HG02642 (cell line): ENCODE results near the gene LTBP2.

Experiments used
- ATAC-seq: cut with Tn5 transposase; IDR thresholded peaks from one replicate; pipeline ENCODE4 v1.9.1; 2021; ENCODE audit warnings: mild to moderate bottlenecking; ENCODE audit not compliant: unreplicated experiment, poor library complexity

The LTBP2 gene

GRCh38 chr14:74611650-74612349 lies at the start of gene LTBP2:
Gene LTBP2, minus strand, starts transcription at chr14:74612237. Its CDS starts 293 bp downstream, at chr14:74611944.
- ATAC-seq: peak; percentile 11

GRCh38 chr14:74660863-74661262 lies 48.8 kb upstream of the LTBP2 start:
- no peak for ATAC-seq

- no peak for ATAC-seq
Observed at GRCh38 chr14:74660167-74660566, 48.1 kb upstream of the LTBP2 start.

GRCh38 chr14:74658535-74659131 lies 46.6 kb upstream of the LTBP2 start:
- ATAC-seq: no peak

- no peak for ATAC-seq
Observed at GRCh38 chr14:74656964-74657363, 44.9 kb upstream of the LTBP2 start.

- no peak for ATAC-seq
Observed at GRCh38 chr14:74655599-74656395, 43.8 kb upstream of the LTBP2 start.

GRCh38 chr14:74654931-74655330 lies 42.9 kb upstream of the LTBP2 start:
- no peak for ATAC-seq

GRCh38 chr14:74653386-74654138 lies 41.5 kb upstream of the LTBP2 start:
- ATAC-seq: no peak

GRCh38 chr14:74652541-74652940 lies 40.5 kb upstream of the LTBP2 start:
- ATAC-seq: no peak

GRCh38 chr14:74650927-74651686 lies 39.1 kb upstream of the LTBP2 start:
- no peak for ATAC-seq

GRCh38 chr14:74649673-74650072 lies 37.6 kb upstream of the LTBP2 start:
- ATAC-seq: no peak

GRCh38 chr14:74649167-74649566 lies 37.1 kb upstream of the LTBP2 start:
- ATAC-seq: no peak

- ATAC-seq: no peak
Observed at GRCh38 chr14:74648601-74649000, 36.6 kb upstream of the LTBP2 start.

GRCh38 chr14:74647678-74648461 lies 35.8 kb upstream of the LTBP2 start:
- no peak for ATAC-seq

GRCh38 chr14:74647061-74647677 lies 35.1 kb upstream of the LTBP2 start:
- ATAC-seq: no peak

- ATAC-seq: no peak
Observed at GRCh38 chr14:74645756-74646470, 33.9 kb upstream of the LTBP2 start.

GRCh38 chr14:74645244-74645643 lies 33.2 kb upstream of the LTBP2 start:
- ATAC-seq: no peak
